SU-DHL-6 (cell line): ENCODE data around the gene TH.

Experiments used
- H2AFZ ChIP-seq: fragments of 200-600 bp; sonication (generic); 2 replicates; pipeline ENCODE4 v1.6.1; 2014; ENCODE audit warnings: low read depth, mild to moderate bottlenecking, moderate library complexity, mixed read lengths, antibody characterized with exemption, low read length; ENCODE audit not compliant: severe bottlenecking
- H3F3A ChIP-seq: fragments of 200-600 bp; shearing (Covaris generic); 2 replicates; pipeline ENCODE4 v1.6.0; 2016; ENCODE audit warnings: antibody characterized with exemption, mild to moderate bottlenecking; ENCODE audit not compliant: insufficient read depth
- H3K27ac ChIP-seq: fragments of 200-600 bp; sonication (generic); 2 replicates; pipeline ENCODE4 v1.5.1; 2016; ENCODE audit warnings: low read depth, mild to moderate bottlenecking, low read length, moderate library complexity, mixed read lengths
- H3K27me3 ChIP-seq: fragments of 200-600 bp; sonication (generic), shearing (Covaris generic); 2 replicates; pipeline ENCODE4 v1.6.0; 2014; ENCODE audit warnings: mild to moderate bottlenecking, low read length
- H3K36me3 ChIP-seq: fragments of 200-600 bp; sonication (generic); 2 replicates; pipeline ENCODE4 v1.6.1; 2014; ENCODE audit warnings: mild to moderate bottlenecking, low read length, mixed read lengths
- H3K4me2 ChIP-seq: fragments of 300-600, 200-600 bp; shearing (Covaris generic), sonication (generic); 2 replicates; pipeline ENCODE4 v1.6.0; 2014; ENCODE audit warnings: low read length, low read depth, mild to moderate bottlenecking; ENCODE audit not compliant: poor library complexity, severe bottlenecking
- H3K4me3 ChIP-seq: fragments of 200-600 bp; sonication (generic); 2 replicates; pipeline ENCODE4 v1.5.1; 2014; ENCODE audit warnings: antibody characterized with exemption, low read length, mild to moderate bottlenecking, mixed read lengths; ENCODE audit not compliant: insufficient read depth, poor library complexity, severe bottlenecking
- H3K79me2 ChIP-seq: fragments of 200-600 bp; sonication (generic); 2 replicates; pipeline ENCODE4 v1.6.1; 2014; ENCODE audit warnings: mild to moderate bottlenecking, low read length, moderate library complexity; ENCODE audit not compliant: insufficient read depth
- H3K9ac ChIP-seq: fragments of 200-600 bp; sonication (generic); 2 replicates; pipeline ENCODE4 v1.7.0; 2014; ENCODE audit warnings: mild to moderate bottlenecking, low read length
- H3K9me2 ChIP-seq: fragments of 200-600 bp; sonication (generic); replicated peaks from 2 replicates; pipeline ENCODE4 v1.6.1; 2014; ENCODE audit warnings: low read length; ENCODE audit not compliant: insufficient read depth
- H3K9me3 ChIP-seq: fragments of 200-600 bp; sonication (generic); 2 replicates; pipeline ENCODE4 v1.6.1; 2014; ENCODE audit warnings: low read length, mixed read lengths; ENCODE audit not compliant: insufficient read depth
- H4K20me1 ChIP-seq: fragments of 200-600 bp; sonication (generic); 2 replicates; pipeline ENCODE4 v1.6.1; 2014; ENCODE audit warnings: low read depth, mild to moderate bottlenecking, antibody characterized with exemption, low read length, moderate library complexity, mixed read lengths
- CTCF ChIP-seq: fragments of 200-600 bp; sonication (generic); IDR thresholded peaks from one replicate; pipeline ENCODE4 v1.5.1; 2017; ENCODE audit warnings: antibody characterized with exemption, mild to moderate bottlenecking, low read length, moderate library complexity; ENCODE audit not compliant: insufficient read depth, poor library complexity, severe bottlenecking
- EZH2phosphoT487 ChIP-seq: fragments of 200-600 bp; sonication (generic), shearing (Covaris generic); conservative IDR thresholded peaks from 2 replicates; pipeline ENCODE4 v1.6.1; 2018; ENCODE audit warnings: mild to moderate bottlenecking, antibody characterized with exemption, low read length, moderate library complexity, mixed read lengths

Gene TH

GRCh38 chr11:2214527-2215229 lies 43.1 kb upstream of the TH start:
- no peak for TF ChIP-seq EZH2phosphoT487
- no peak for TF ChIP-seq CTCF
- Histone ChIP-seq H3K9ac (no peak overlapping the region), H3K4me2 (no peak overlapping the region), H3K27me3 (no peaks in the 10 kb centered on the region), H3F3A (no peaks in the 10 kb centered on the region), H2AFZ (no peak overlapping the region), H3K79me2 (no peaks in the 10 kb centered on the region), H4K20me1 (no peaks in the 10 kb centered on the region), H3K9me2 (no peaks in the 10 kb centered on the region), H3K4me3 (no peak overlapping the region), H3K36me3 (no peaks in the 10 kb centered on the region), H3K27ac (no peak overlapping the region), H3K9me3 (no peaks in the 10 kb centered on the region)

GRCh38 chr11:2213890-2214526 lies 42.4 kb upstream of the TH start:
- no peak overlapping the region for H3K27ac ChIP-seq
- H3K9me3 ChIP-seq = no peaks in the 10 kb centered on the region
- H3K27me3 ChIP-seq = no peaks in the 10 kb centered on the region
- H2AFZ ChIP-seq = no peak overlapping the region
- no peak overlapping the region for H3K9ac ChIP-seq
- H3K4me3 ChIP-seq = no peak overlapping the region
- H4K20me1 ChIP-seq = no peaks in the 10 kb centered on the region
- H3K79me2 ChIP-seq = no peaks in the 10 kb centered on the region
- no peaks in the 10 kb centered on the region for H3F3A ChIP-seq
- no peaks in the 10 kb centered on the region for H3K36me3 ChIP-seq
- H3K4me2 ChIP-seq = no peak overlapping the region
- H3K9me2 ChIP-seq = no peaks in the 10 kb centered on the region
- no peak for TF ChIP-seq CTCF
- TF ChIP-seq EZH2phosphoT487 = no peak

GRCh38 chr11:2213384-2213842 lies 41.8 kb upstream of the TH start:
- Histone ChIP-seq H3K9me3 (no peaks in the 10 kb centered on the region), H4K20me1 (no peaks in the 10 kb centered on the region), H3K27me3 (no peaks in the 10 kb centered on the region), H3K4me2 (no peak overlapping the region), H3K4me3 (no peak overlapping the region), H3K79me2 (no peaks in the 10 kb centered on the region), H3K36me3 (no peaks in the 10 kb centered on the region), H3K9me2 (no peaks in the 10 kb centered on the region), H2AFZ (no peak overlapping the region), H3K9ac (no peak overlapping the region), H3K27ac (no peak overlapping the region), H3F3A (no peaks in the 10 kb centered on the region)
- TF ChIP-seq CTCF = no peak
- TF ChIP-seq EZH2phosphoT487 = no peak
